Measurements from ENCODE around the gene GATAD2B. TPM values are rescaled to one million over a fixed set of nuclear protein-coding genes. Genes with fewer than 3 reads are reported as not detected.

GATAD2B gene
- total and polyA plus RNA-seq, 4 donors: 4.6 to 41.7 (median 13.4) TPM

GRCh38 chr1:153803470-153804056 is 119.2 kb downstream of the GATAD2B start:
- H3K9me3 ChIP-seq (ENCODE audit: control insufficient read depth in 4 of 4, insufficient read depth in 3 of 4, low read length in 3 of 4): no peaks in the 10 kb centered on the region
- H3K27me3 ChIP-seq (ENCODE audit: control insufficient read depth in 3 of 3, insufficient read depth in 3 of 3, low read length in 2 of 3): no peaks in the 10 kb centered on the region
- 53 to 62% methylated on average over 3 of the region's 3 CpGs for WGBS, 2 donors
- H3K9ac ChIP-seq (ENCODE audit: insufficient read depth in 1 of 2, low read length in 2 of 2): no peak overlapping the region
- no peak for ATAC-seq (ENCODE audit: insufficient read depth, low FRiP score)
- H3K4me1 ChIP-seq (ENCODE audit: control insufficient read depth in 5 of 5, insufficient read depth in 5 of 5, low read length in 5 of 5): peaks cover 0 to 12% (median 0%) of the 10 kb centered on the region in 5 donors
- H3K36me3 ChIP-seq (ENCODE audit: control insufficient read depth in 4 of 4, insufficient read depth in 4 of 4, low read length in 4 of 4): peaks cover 10 to 12% (median 11%) of the 10 kb centered on the region in 4 donors
- no peak for TF ChIP-seq CTCF (IDR thresholded peaks at IDR 0.05; ENCODE audit: control extremely low read depth, extremely low read depth)
- no peak overlapping the region for H3K4me3 ChIP-seq
- DNase-seq: no peak
- H3K27ac ChIP-seq (ENCODE audit: low read depth in 1 of 2, low read length in 1 of 2): peak overlapping the region in 1 of 2 donors; percentile 32

GRCh38 chr1:153801786-153802697 is 120.7 kb downstream of the GATAD2B start:
- Histone ChIP-seq H3K9me3 (ENCODE audit: control insufficient read depth in 4 of 4, insufficient read depth in 3 of 4, low read length in 3 of 4) (no peaks in the 10 kb centered on the region), H3K4me1 (ENCODE audit: control insufficient read depth in 5 of 5, insufficient read depth in 5 of 5, low read length in 5 of 5) (peaks cover 0 to 12% (median 0%) of the 10 kb centered on the region in 5 donors), H3K27me3 (ENCODE audit: control insufficient read depth in 3 of 3, insufficient read depth in 3 of 3, low read length in 2 of 3) (no peaks in the 10 kb centered on the region), H3K4me3 (no peak overlapping the region), H3K9ac (ENCODE audit: insufficient read depth in 1 of 2, low read length in 2 of 2) (no peak overlapping the region), H3K36me3 (ENCODE audit: control insufficient read depth in 4 of 4, insufficient read depth in 4 of 4, low read length in 4 of 4) (peaks cover under 1 to 8% (median 1%) of the 10 kb centered on the region in 4 donors), H3K27ac (ENCODE audit: low read depth in 1 of 2, low read length in 1 of 2) (no peak overlapping the region)
- no peak for TF ChIP-seq CTCF (IDR thresholded peaks at IDR 0.05; ENCODE audit: control extremely low read depth, extremely low read depth)
- DNase-seq: no peak
- no peak for ATAC-seq (ENCODE audit: insufficient read depth, low FRiP score)
- 94 to 98% methylated on average over 7 of the region's 7 CpGs for WGBS, 2 donors

GRCh38 chr1:153801028-153801625 is 121.6 kb downstream of the GATAD2B start:
- Histone ChIP-seq H3K4me1 (ENCODE audit: control insufficient read depth in 5 of 5, insufficient read depth in 5 of 5, low read length in 5 of 5) (peaks cover 0 to 12% (median 0%) of the 10 kb centered on the region in 5 donors), H3K27me3 (ENCODE audit: control insufficient read depth in 3 of 3, insufficient read depth in 3 of 3, low read length in 2 of 3) (no peaks in the 10 kb centered on the region), H3K4me3 (no peak overlapping the region), H3K27ac (ENCODE audit: low read depth in 1 of 2, low read length in 1 of 2) (peak overlapping the region in 1 of 2 donors; percentile 4), H3K9me3 (ENCODE audit: control insufficient read depth in 4 of 4, insufficient read depth in 3 of 4, low read length in 3 of 4) (no peaks in the 10 kb centered on the region), H3K9ac (ENCODE audit: insufficient read depth in 1 of 2, low read length in 2 of 2) (no peak overlapping the region), H3K36me3 (ENCODE audit: control insufficient read depth in 4 of 4, insufficient read depth in 4 of 4, low read length in 4 of 4) (peaks cover 0 to 7% (median 0%) of the 10 kb centered on the region in 4 donors)
- 95 to 97% methylated on average over 6 of the region's 6 CpGs for WGBS, 2 donors
- ATAC-seq (ENCODE audit: insufficient read depth, low FRiP score): no peak
- DNase-seq: no peak
- TF ChIP-seq CTCF (IDR thresholded peaks at IDR 0.05; ENCODE audit: control extremely low read depth, extremely low read depth): no peak

Data from lung (tissue), 12 donors.